Kidney (tissue), 14 donors: ENCODE measurements around the gene EHBP1. TPM values are rescaled to one million over a fixed set of nuclear protein-coding genes. Genes with fewer than 3 reads are reported as not detected.

Source experiments
- DNase-seq, 5 donors: peaks; one replicate each; pipeline ENCODE4 v3.0.0-alpha.2; 2013 to 2020
- FAIRE-seq: peaks from 2 replicates; lab custom pipeline; 2012; peaks lifted over from hg19 to GRCh38; lab: Jason Lieb, UNC
- H3K27ac ChIP-seq, 2 donors: one replicate each; pipeline ENCODE4 v1.7.0; 2013; ENCODE audit warnings: low read depth in 2 of 2, low read length in 2 of 2, inconsistent platforms in 1 of 2
- H3K27me3 ChIP-seq: one replicate; pipeline ENCODE4 v1.7.1; 2013; ENCODE audit warnings: low read length, inconsistent platforms; ENCODE audit not compliant: control insufficient read depth, insufficient read depth
- H3K36me3 ChIP-seq, 3 donors: one replicate each; pipeline versions ENCODE4 v1.7.0 to v1.7.1; 2013; ENCODE audit warnings: low read length in 3 of 3, control low read depth in 1 of 3, inconsistent platforms in 1 of 3; ENCODE audit not compliant: insufficient read depth in 3 of 3, control insufficient read depth in 2 of 3
- H3K4me1 ChIP-seq, 3 donors: one replicate each; pipeline versions ENCODE4 v1.7.0 to v1.7.1; 2013; ENCODE audit warnings: low read length in 3 of 3, inconsistent platforms in 1 of 3, low read depth in 1 of 3; ENCODE audit not compliant: control insufficient read depth in 2 of 3, insufficient read depth in 2 of 3
- H3K4me3 ChIP-seq, 3 donors: one replicate each; pipeline versions ENCODE4 v1.7.0 to v1.8.1; 2013; ENCODE audit warnings: low read length in 3 of 3, control low read depth in 1 of 3, inconsistent platforms in 1 of 3
- H3K9ac ChIP-seq, 3 donors: one replicate each; pipeline versions ENCODE4 v1.7.0 to v1.7.1; 2013; ENCODE audit warnings: low read length in 3 of 3, control low read depth in 1 of 3, inconsistent platforms in 1 of 3
- H3K9me3 ChIP-seq, 3 donors: one replicate each; pipeline versions ENCODE4 v1.7.0 to v1.7.1; 2013; ENCODE audit warnings: low read length in 3 of 3, control low read depth in 1 of 3, inconsistent platforms in 1 of 3; ENCODE audit not compliant: control insufficient read depth in 2 of 3, insufficient read depth in 1 of 3
- CTCF ChIP-seq: IDR thresholded peaks from 3 replicates; pipeline ENCODE4 v1.5.1; 2012; ENCODE audit warnings: mild to moderate bottlenecking, moderate library complexity, borderline replicate concordance; ENCODE audit not compliant: insufficient read depth; ENCODE audit errors: extremely low read depth
- intact Hi-C: fragments of 100-400 bp; cut with DNase I; formaldehyde crosslinking; loops from one replicate; pipeline ENCODE4 v1.11.1; 2022
- polyA plus RNA-seq: library from polyadenylated mRNA; stranded (reverse); fragments of 350-450 nt; fragmentation: Illumina TruSeq; extraction: RNeasy Lipid Tissue Mini Kit (QIAGEN cat#74804); gene quantifications from one replicate; pipeline ENCODE4 v1.2.3, GENCODE V29; 2014; ENCODE audit warnings: low read depth, low replicate concordance; ENCODE audit not compliant: insufficient read depth
- total RNA-seq: library from RNA; stranded (reverse); fragmentation: NEBNext Ultra II Directional; extraction: Animal tissue kit (Norgen Biotek cat#: 25700); gene quantifications from one replicate; pipeline ENCODE4 v1.2.1, GENCODE V29; 2021
- donor health status: control.
- donor health status: control.
- donor health status: control.
- donor health status: control.
- donor health status: control.
- donor health status: DM: yes; HTN: yes; CAD: no.
- donor health status: Normal renal cell carcinoma (clear cell type).

EHBP1 gene
- total and polyA plus RNA-seq, 2 donors from 2014 or later = 12.5 to 42.7 TPM

DNA sequence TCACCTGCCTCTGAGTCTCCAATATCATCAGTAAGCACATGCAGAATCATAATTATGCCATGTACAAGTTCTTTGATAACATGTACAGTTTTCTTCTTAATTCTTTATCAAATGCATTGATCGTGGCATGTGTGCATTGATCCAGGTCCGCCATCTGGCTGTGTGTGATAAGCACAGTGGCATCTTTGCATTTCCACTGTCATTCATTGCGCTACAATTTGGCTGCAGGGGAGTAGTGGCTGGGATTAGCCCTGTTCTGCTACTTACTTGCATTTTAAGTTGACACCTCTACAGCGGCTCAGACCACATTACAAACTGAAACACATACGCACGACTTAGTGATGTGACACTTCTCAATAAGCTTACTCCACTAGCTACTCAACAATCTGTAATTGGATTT, 261.5 kb downstream of the EHBP1 start:
- H3K36me3 ChIP-seq = no peaks in the 10 kb centered on the region
- no peak for TF ChIP-seq CTCF
- intact Hi-C loops = no loop called here
- H3K9ac ChIP-seq = no peak overlapping the region
- no peaks in the 10 kb centered on the region for H3K27me3 ChIP-seq
- FAIRE-seq (no peak), DNase-seq (no peak)
- H3K9me3 ChIP-seq = no peaks in the 10 kb centered on the region
- H3K4me3 ChIP-seq = no peak overlapping the region
- no peak overlapping the region for H3K27ac ChIP-seq
- H3K4me1 ChIP-seq = no peaks in the 10 kb centered on the region

DNA sequence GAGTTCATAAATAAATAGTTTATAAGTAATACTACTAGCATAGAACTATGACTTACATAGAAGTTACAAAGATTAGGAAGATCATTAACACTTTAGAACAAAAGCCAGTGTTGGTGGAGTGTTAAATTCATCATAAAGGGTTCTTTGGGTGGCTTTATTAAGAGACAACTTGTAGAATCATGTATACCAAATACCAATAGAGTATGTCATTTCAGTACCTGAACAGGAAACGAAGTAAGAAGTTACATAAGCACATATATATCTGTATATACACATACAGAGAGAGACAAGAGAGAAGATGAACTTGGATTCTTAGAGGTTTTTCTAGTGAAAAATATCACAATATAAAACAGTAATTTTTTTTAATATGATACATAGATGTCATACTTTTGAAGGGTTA, 262.7 kb downstream of the EHBP1 start:
- Histone ChIP-seq H3K9me3 (no peaks in the 10 kb centered on the region), H3K27ac (no peak overlapping the region), H3K36me3 (no peaks in the 10 kb centered on the region), H3K9ac (no peak overlapping the region), H3K27me3 (no peaks in the 10 kb centered on the region), H3K4me1 (no peaks in the 10 kb centered on the region), H3K4me3 (no peak overlapping the region)
- FAIRE-seq (no peak), DNase-seq (no peak)
- TF ChIP-seq CTCF = no peak
- intact Hi-C loops = no loop called here

DNA sequence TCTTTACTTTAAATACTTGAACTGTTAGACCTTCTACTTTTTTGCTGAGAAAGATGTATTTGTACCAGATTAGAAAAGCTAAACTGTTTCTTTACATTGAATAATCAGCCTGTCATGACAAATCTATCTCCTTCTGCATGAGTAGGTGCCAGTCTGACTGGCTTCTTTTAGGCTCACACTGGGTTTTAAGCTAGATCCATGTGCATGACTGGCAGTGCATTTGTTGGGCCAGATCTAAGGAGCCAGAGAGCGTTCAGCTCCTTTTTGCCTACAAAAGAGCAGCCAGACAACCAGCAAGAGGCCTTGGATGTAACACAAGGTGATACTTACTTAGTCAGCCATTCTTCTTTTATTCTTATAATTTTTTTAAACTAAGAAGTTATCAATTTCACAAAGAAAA, 263.2 kb downstream of the EHBP1 start:
- TF ChIP-seq CTCF = no peak
- no peaks in the 10 kb centered on the region for H3K4me1 ChIP-seq
- H3K36me3 ChIP-seq = no peaks in the 10 kb centered on the region
- H3K27me3 ChIP-seq = no peaks in the 10 kb centered on the region
- H3K9me3 ChIP-seq = no peaks in the 10 kb centered on the region
- intact Hi-C loops = no loop called here
- DNase-seq = no peak
- H3K9ac ChIP-seq = no peak overlapping the region
- H3K27ac ChIP-seq = no peak overlapping the region
- no peak for FAIRE-seq
- H3K4me3 ChIP-seq = no peak overlapping the region

- H3K27me3 ChIP-seq = no peaks in the 10 kb centered on the region
- no peak overlapping the region for H3K4me3 ChIP-seq
- no peak for FAIRE-seq
- no peaks in the 10 kb centered on the region for H3K4me1 ChIP-seq
- no peaks in the 10 kb centered on the region for H3K9me3 ChIP-seq
- H3K9ac ChIP-seq = no peak overlapping the region
- intact Hi-C loops = no loop called here
- no peak for TF ChIP-seq CTCF
- H3K27ac ChIP-seq = no peak overlapping the region
- DNase-seq = no peak
- no peaks in the 10 kb centered on the region for H3K36me3 ChIP-seq
Measured at GRCh38 chr2:62971936-62972335, 266.4 kb downstream of the EHBP1 start.
